Activated CD4-positive, alpha-beta T cell treated with anti-CD3 and anti-CD28 coated beads, Interleukin-2, amount 50 U/mL, for 48 hours (primary cell): Measurements from ENCODE around the gene ADRA2C.

ENCODE experiments used
- DNase-seq, 2 experiments: peaks; one replicate each; pipeline ENCODE4 v3.0.0-alpha.2; 2020

ADRA2C gene

DNA sequence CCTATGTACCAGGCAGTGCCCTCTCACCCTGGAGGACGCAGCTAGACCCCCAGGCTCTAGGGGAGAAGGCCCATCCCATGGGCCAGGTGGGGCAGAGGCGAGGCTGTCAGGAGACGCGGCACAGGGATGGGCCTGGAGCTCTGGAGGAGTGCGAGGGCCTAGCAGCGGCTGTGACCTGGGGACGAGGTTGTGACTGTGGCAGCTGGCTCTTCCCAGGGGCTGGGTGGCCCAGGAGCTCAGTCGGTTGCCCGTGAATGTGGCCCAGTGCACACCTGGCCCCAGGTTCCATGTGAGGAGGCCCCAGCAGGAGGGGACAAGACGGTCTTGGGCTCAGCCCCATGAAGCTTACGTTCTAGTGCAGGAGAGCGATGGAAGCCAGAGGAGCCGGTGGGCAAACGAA is 31.0 kb upstream of the ADRA2C start:
- no peak for DNase-seq

- DNase-seq, result no peak
These were observed 29.9 kb upstream of the ADRA2C start for GRCh38 chr4:3736290-3736689.

DNA sequence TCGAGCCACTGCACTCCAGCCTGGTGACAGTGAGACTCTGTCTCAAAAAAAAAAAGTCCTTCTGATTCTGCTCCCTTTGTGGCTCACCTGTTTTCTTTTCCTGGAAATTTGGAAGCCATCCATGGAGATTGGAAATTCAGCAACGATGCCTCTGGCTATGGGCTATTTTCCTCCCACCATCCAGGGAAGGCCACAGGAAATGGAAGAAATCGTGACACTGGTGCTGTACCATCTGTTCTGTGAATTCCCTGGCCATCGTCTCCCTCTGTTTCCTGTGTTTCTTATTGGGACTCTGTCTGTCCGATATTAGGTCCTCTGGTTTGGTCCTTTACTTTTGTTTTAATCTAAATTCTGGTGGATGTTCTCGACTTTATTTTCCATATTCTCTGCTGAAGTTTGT is 29.4 kb upstream of the ADRA2C start:
- no peak for DNase-seq

DNA sequence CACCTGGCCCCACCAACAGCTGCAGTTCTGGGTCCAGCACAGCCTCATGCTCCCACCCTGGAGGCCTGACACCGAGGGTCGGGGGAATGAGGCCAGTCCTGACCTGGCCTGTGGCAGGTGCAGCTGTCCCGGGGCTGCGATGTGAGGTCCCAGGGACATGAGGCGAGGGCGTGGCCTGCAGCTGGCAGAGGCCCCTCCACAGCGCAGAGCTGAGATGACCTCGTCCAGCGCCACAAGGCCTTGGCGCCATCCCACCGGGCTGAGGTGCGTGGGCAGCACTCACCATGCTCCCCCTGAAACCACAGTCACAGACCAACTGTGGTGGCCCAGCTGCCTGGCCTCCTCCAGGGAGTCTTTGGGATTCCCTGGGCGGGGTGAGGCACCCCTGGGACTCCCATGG is 26.6 kb upstream of the ADRA2C start:
- DNase-seq, result no peak

DNA sequence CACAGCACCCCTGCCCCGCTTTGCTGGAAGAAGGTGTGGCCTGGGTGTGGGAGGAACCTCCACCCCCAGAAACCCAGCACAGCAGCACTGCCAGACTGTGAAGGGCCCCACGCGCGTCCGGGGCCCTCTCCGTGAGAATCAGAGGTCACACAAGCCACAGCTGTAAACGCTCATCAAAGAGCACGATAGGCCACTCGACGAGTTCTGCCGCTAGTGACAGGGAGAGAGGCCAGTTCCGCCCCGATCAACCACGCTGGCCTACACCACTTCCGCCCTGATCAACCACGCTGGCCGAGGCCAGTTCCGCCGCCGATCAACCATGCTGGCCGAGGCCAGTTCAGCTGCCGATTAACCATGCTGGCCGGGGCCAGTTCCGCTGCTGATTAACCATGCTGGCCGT is 25.9 kb upstream of the ADRA2C start:
- DNase-seq, result no peak

GRCh38 chr4:3741217-3742011 is 24.8 kb upstream of the ADRA2C start:
- no peak for DNase-seq

DNA sequence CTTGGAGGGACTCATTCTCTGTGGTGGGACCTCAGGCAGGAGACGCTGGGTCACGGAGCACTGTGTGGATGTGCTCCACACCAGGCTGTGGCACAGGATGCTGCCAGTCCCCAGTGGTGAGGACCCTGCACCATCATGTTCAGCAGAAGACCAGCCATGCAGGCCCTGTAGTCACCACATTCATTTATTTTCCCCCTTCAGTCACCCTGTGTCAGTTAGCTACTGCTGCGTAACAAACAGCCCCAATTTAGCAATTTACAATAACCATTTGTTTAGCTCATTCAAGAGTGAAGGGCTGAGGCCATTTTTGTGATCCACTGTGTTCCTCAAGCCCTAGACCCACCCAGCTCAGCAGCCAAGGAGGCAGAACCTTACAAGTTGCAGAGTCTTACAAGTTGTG is 23.6 kb upstream of the ADRA2C start:
- DNase-seq, result no peak

GRCh38 chr4:3744232-3744631 is 22.0 kb upstream of the ADRA2C start:
- DNase-seq, result no peak

DNA sequence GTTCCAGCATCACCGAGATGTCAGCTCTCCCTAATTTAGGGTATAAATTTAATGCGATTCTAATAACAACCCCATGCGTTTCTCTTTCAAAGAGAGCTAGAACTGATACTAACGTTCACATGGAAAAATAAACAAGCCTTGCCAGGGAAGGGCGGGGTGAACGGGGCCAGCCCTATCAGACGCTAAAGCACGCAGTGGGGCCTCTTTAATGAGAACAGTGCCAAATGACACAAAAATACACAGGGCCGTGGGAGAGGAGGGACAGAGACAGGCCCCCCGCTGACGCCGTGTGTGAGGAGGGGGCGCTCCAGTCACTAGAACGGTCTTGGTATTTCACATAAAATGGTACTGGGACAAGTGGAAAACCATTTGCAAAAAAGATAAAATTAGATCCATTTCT is 21.3 kb upstream of the ADRA2C start:
- DNase-seq, result no peak

DNA sequence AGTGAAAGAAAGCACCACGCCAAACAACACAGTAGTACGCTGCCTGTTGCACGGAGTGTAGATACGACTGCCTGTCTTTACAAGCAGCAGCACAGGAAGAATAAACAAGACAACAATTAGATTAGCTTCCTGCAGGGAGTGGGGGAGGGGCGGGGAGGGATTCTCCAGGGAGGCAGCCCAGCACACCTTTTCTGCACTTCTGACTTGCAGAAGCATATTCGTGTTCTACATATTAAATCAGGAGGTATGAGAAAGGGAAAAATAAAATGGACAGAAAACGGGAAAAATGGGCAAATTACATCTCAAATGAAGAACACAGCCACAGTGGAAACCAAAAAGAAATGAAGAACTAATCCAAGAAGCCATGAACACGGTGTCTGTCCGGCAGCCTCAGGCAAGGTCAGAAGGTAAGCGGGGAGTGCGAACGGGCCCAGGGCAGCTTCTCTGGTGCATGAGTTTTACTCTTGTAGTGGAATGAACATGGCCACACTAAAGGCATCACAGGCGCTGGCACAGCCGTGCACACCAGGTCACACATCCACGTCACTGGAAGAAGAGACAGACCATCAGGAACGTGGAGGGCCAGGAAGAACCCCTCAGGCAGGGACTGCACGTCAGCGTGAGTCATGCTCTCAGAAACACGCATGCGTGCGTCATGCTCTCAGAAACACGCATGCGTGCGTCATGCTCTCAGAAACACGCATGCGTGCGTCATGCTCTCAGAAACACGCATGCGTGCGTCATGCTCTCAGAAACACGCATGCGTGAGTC is 20.1 kb upstream of the ADRA2C start:
- DNase-seq, result no peak

GRCh38 chr4:3746701-3747580 is 19.2 kb upstream of the ADRA2C start:
- DNase-seq, result no peak

GRCh38 chr4:3747581-3747904 is 18.6 kb upstream of the ADRA2C start:
- peak; percentile 9 to 14 for DNase-seq

DNA sequence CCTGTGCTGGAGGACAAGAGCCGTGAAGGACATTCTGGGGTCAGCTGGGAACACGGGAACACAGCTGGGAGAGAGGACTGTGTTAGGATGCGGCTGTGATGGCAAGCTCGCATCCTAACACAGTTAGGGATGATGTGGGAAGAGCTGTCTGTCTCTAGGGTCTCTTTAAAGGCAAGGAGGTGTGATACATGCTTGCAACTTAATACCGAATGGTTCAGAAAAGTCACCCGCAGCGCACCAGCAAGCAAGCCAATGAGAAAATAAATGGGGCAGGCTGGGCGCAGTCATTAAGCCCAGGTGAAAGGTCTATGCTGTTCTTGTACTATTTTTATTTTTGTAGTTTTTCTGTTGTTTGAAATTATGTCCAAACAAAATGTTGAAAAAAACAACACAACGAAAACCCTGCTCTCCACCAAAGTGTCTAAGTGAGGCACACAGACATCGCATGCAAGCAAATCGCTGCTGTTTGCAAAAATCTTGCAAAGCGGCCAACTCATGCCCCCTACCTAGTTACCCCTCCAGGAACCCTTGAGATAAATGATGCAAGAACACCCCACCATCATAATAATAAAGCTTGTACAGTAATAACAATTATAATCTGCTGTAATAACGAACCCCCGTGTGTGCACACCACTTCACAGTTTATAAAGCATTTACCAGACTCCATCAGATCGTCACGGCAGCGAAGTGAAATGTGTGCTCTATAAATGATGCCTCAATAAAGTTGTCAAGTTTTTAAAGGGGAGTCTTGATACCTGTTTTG is 17.9 kb upstream of the ADRA2C start:
- no peak for DNase-seq

DNA sequence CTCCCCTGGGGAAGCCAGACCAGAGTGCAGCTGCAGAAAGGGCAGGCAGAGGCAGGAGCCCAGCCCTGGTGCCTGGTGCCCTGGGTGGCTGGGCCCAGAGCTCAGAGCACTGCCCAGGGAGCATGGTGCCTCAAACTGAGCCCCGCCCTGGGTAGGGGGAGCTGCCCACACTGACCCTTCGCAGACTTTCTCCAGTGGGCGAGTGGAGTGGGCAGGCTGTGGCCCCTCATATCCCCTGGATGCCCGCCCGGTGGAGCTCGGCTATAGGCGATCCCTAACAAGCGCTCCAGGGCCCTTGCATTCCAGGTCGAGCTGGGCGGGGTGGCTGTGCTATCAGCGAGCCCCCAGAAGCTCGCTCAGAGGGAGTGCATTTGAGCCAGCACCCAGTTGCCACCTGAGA is 17.1 kb upstream of the ADRA2C start:
- no peak for DNase-seq

DNA sequence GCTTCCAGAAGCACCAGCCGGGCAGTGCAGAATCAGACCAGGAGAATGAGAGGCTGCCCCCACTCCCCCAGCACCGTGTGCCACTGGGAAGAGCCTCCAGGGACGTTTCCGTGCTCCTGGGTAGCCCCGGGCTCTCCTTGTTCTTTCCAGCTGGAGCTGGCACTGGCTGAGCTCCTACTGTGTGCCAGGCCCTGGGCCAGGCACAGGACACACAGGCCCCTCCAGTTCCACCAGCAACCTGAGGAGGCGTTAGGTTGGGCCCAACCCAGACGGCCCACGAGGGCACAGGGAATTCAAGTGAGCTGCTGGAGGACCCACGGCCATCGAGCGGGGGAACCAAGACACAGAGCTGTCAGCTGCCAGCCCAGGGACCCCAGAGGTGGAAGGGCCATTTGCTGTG is 15.9 kb upstream of the ADRA2C start:
- no peak for DNase-seq

- DNase-seq, result no peak
These were observed 14.2 kb upstream of the ADRA2C start for GRCh38 chr4:3752022-3752421.

DNA sequence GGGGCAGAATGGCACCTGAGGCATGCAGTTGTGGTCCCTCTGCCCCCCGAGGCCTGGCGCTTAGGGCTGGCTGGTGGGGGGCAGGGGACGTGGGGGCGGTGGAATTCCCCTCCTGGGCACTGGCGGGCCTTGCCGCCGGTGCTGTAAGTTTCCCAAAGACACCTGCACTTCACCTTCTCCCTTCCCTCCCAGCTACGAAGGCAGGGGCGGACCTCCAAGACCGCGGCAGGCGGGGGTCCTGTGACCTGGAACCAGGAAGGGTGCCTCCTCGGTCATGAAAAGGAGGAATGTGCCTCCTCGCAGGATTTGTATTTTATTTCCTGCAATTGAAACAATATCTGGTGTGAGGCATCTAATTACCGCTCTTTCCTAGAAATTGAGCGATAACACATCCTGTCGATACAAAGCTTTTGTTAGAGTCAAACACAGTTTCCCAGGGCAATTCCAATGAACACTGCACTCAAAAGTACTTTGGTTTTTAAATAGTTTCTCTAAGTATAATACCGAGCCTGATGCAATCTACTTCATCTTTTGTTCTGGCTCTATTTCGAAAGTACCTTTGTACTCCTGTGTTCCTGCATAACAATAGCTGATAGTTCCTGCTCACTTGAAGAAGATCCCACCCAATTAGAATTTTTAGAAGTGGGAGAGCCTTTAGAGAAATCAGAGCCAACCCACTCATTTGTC is 12.3 kb upstream of the ADRA2C start:
- DNase-seq, result no peak

DNA sequence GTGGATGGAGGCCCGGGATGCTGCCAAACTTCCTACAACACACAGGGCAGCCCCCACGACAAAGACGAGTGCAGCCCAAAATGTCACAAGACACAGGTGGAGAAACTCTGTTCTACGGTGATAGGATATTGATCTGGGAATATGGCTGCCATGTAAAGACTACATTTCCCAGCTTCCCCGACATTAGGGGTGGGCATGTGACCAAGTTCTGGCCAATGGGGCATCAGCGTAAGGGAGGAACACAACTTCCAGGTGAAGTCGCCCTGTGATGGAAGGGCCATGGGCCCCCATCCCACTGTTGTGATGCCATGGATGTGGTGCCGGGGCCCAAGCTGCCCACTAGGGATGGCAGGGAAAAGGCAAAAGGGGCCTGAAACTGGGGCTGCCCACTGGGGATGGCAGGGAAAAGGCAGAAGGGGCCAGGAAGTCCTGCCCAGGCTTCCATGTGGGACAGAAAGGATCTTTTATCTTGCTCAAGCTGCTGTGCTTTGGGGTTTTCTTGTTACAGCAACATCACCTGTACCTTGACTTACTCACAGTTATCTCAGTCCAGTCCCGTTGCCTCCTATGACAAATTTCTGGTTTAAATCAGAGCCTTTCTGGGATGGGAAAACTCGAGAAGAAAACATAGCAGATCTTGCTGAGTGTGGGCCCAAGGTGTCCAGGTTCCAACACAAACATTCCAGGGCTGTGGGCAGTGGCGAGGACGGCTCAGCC is 9.7 kb upstream of the ADRA2C start:
- no peak for DNase-seq

DNA sequence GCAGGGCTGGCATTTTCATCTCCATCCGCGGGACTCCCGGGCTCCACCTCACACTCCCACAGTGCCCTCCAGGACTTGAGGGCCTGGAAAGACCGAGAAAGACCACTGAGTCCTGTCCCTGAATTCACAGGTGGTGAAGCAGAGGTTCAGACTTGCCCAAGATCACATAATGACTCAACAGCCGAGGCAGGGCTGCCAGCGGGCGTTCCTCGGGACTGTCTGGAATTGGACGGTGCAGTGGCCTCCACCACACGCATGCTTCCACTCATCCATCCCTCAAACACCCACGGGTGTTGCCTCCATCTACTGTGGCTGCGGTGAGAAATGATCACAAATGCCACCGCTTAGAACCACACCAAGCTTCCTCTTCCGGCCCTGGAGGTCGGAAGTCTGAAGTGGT is 6.9 kb upstream of the ADRA2C start:
- DNase-seq, result no peak

DNA sequence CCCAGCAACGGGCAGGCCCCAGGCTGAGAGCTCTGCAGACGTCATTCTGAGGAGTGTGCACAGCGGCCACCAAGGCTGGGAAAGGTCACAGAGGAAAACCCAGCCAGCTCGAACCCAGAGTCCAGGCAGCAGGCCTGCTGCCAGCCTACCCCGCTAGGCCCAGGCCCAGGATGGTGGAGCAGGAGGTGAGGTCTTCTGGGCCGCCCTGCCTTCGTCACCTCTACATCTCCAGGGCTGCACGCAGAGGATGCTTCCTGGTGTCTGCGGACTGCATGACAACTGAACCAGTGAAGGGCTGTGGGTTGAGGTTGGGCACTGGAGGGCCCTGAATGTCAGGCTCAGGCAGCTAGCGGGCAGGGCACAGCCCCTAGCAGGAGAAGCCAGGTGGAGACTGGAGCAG is 5.8 kb upstream of the ADRA2C start:
- no peak for DNase-seq

DNA sequence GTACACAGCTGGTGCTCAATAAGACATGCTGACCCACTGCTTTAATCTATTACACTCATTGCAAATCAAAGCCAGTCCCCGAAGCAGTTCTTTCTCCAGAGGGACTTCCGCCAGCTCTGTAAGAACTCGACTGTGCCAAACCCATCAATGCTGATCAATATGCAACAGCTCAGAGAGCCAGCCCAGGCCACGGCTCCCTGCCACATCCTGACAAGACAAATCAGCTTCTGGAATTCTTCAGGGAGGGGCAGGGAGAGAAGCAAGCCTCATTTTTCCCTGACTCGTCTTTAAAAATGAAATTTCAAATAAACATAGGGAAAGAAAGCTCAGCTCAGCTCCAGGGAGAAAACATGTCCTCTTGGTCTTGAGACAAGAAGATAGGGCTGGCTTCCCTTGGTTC is 5.3 kb upstream of the ADRA2C start:
- no peak for DNase-seq

DNA sequence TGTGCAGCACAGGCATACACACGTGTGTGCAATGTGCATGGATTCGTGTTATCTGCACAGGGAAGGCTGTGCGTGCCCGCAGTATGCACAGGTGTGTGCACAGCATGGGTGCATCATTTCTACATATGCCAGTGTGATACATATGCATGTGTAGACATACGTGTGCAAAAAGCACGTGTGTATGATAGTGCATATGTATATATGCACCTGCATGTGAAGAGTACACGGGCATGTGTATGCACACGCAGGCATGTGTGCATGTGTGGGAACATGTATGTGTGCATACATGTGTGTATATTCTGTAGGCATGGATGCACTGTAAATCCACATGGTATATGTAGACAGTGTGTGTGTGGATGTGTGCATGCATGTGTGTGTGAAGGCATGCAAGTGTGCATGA is 3.9 kb upstream of the ADRA2C start:
- no peak for DNase-seq
